ENCODE results near the gene ACSS1.

The ACSS1 gene

GRCh38 chr20:24972341-24972740 is 85.6 kb downstream of the ACSS1 start:
- no peak for DNase-seq (ENCODE audit: low read depth, low spot score)

- DNase-seq (ENCODE audit: low read depth, low spot score), result no peak
Observed at GRCh38 chr20:24971376-24972101, 86.4 kb downstream of the ACSS1 start.

GRCh38 chr20:24970754-24971153 is 87.2 kb downstream of the ACSS1 start:
- DNase-seq (ENCODE audit: low read depth, low spot score), result no peak

GRCh38 chr20:24970030-24970553 is 87.8 kb downstream of the ACSS1 start:
- no peak for DNase-seq (ENCODE audit: low read depth, low spot score)

GRCh38 chr20:24969186-24970029 is 88.5 kb downstream of the ACSS1 start:
- DNase-seq (ENCODE audit: low read depth, low spot score), result no peak

GRCh38 chr20:24968278-24968800 is 89.6 kb downstream of the ACSS1 start:
- DNase-seq (ENCODE audit: low read depth, low spot score), result no peak

GRCh38 chr20:24966317-24967012 is 91.5 kb downstream of the ACSS1 start:
- DNase-seq (ENCODE audit: low read depth, low spot score), result no peak

- no peak for DNase-seq (ENCODE audit: low read depth, low spot score)
Observed at GRCh38 chr20:24965065-24965919, 92.6 kb downstream of the ACSS1 start.

GRCh38 chr20:24964506-24964840 is 93.5 kb downstream of the ACSS1 start:
- DNase-seq (ENCODE audit: low read depth, low spot score), result no peak

- no peak for DNase-seq (ENCODE audit: low read depth, low spot score)
Observed at GRCh38 chr20:24963672-24964505, 94.0 kb downstream of the ACSS1 start.

GRCh38 chr20:24962510-24962909 is 95.4 kb downstream of the ACSS1 start:
- no peak for DNase-seq (ENCODE audit: low read depth, low spot score)

- no peak for DNase-seq (ENCODE audit: low read depth, low spot score)
Observed at GRCh38 chr20:24962182-24962492, 95.8 kb downstream of the ACSS1 start.

GRCh38 chr20:24961384-24962181 is 96.4 kb downstream of the ACSS1 start:
- no peak for DNase-seq (ENCODE audit: low read depth, low spot score)

- DNase-seq (ENCODE audit: low read depth, low spot score), result no peak
Observed at GRCh38 chr20:24960861-24961260, 97.1 kb downstream of the ACSS1 start.

- DNase-seq (ENCODE audit: low read depth, low spot score), result no peak
Observed at GRCh38 chr20:24960302-24960801, 97.6 kb downstream of the ACSS1 start.

- no peak for DNase-seq (ENCODE audit: low read depth, low spot score)
Observed at GRCh38 chr20:24959591-24960301, 98.2 kb downstream of the ACSS1 start.

- DNase-seq (ENCODE audit: low read depth, low spot score), result no peak
Observed at GRCh38 chr20:24958506-24959385, 99.2 kb downstream of the ACSS1 start.

Data from activated naive CD8-positive, alpha-beta T cell treated with anti-CD3 and anti-CD28 coated beads, Interleukin-2, amount 50 U/mL, for 16 hours (primary cell).